Uterus (tissue), 4 donors: Measurements from ENCODE around the gene CFAP119. TPM values are rescaled to one million over a fixed set of nuclear protein-coding genes. Genes with fewer than 3 reads are reported as not detected.
A peak's percentile ranks its signal among the peaks of the same experiment; 100 is the strongest.

ENCODE experiments used
- DNase-seq, 2 donors: peaks; one replicate each; pipeline ENCODE4 v3.0.0-alpha.2; 2019 to 2020
- H3K27ac ChIP-seq, 2 donors: fragments of 200-600 bp; sonication (generic); 1 replicate in 1 of 2; 2 replicates in 1 of 2; pipeline ENCODE4 v1.5.1; 2016 to 2018
- H3K27me3 ChIP-seq, 2 donors: fragments of 200-600 bp; sonication (generic); one replicate each; pipeline ENCODE4 v1.5.1; 2018 to 2019; ENCODE audit warnings: control low read depth in 1 of 2
- H3K36me3 ChIP-seq, 2 donors: fragments of 200-600 bp; sonication (generic); one replicate each; pipeline ENCODE4 v1.5.1; 2019; ENCODE audit warnings: control low read depth in 1 of 2
- H3K4me1 ChIP-seq, 2 donors: fragments of 200-600 bp; sonication (generic); one replicate each; pipeline ENCODE4 v1.5.1; 2018 to 2019; ENCODE audit warnings: control low read depth in 1 of 2
- H3K4me3 ChIP-seq, 2 donors: fragments of 200-600 bp; sonication (generic); 1 replicate in 1 of 2; 2 replicates in 1 of 2; pipeline ENCODE4 v1.5.1; 2018 to 2019; ENCODE audit warnings: mild to moderate bottlenecking in 1 of 2
- H3K9me3 ChIP-seq, 2 donors: fragments of 200-600 bp; sonication (generic); one replicate each; pipeline ENCODE4 v1.5.1; 2019; ENCODE audit warnings: control low read depth in 1 of 2
- POLR2A ChIP-seq, 2 donors: fragments of 450-650 bp; IDR thresholded peaks; one replicate each; pipeline ENCODE4 v1.6.1; 2016; ENCODE audit warnings: antibody characterized with exemption in 2 of 2, mild to moderate bottlenecking in 1 of 2, moderate library complexity in 1 of 2
- intact Hi-C: fragments of 100-400 bp; cut with DNase I; formaldehyde crosslinking; loops from one replicate; pipeline ENCODE4 v1.15.1; 2023; ENCODE audit warnings: low total_unique reads
- total RNA-seq, 4 donors: library from RNA; depleted of rRNA in 3 of 4; stranded (reverse); fragments of >200 nt in 3 of 4; gene quantifications; one replicate each; pipeline versions ENCODE4 v1.1.0 to v1.2.4, GENCODE V29; 2014 to 2023
- TF ChIP-seq, protein P1 (sequence below), 4 experiments: fragments of 200-600 bp in 2 of 4; fragments of 450-650 bp in 2 of 4; sonication (generic) in 2 of 4; IDR thresholded peaks; one replicate each; pipeline ENCODE4 v1.5.1; 2016 to 2019; ENCODE audit warnings: antibody characterized with exemption in 4 of 4, mild to moderate bottlenecking in 2 of 4, moderate library complexity in 1 of 4
- donor health status: DM: yes; HTN: yes; CAD: no.

Gene CFAP119
- total RNA-seq, 4 donors from 2014 or later: 4.1 to 9.1 TPM; not detected in 2

DNA sequence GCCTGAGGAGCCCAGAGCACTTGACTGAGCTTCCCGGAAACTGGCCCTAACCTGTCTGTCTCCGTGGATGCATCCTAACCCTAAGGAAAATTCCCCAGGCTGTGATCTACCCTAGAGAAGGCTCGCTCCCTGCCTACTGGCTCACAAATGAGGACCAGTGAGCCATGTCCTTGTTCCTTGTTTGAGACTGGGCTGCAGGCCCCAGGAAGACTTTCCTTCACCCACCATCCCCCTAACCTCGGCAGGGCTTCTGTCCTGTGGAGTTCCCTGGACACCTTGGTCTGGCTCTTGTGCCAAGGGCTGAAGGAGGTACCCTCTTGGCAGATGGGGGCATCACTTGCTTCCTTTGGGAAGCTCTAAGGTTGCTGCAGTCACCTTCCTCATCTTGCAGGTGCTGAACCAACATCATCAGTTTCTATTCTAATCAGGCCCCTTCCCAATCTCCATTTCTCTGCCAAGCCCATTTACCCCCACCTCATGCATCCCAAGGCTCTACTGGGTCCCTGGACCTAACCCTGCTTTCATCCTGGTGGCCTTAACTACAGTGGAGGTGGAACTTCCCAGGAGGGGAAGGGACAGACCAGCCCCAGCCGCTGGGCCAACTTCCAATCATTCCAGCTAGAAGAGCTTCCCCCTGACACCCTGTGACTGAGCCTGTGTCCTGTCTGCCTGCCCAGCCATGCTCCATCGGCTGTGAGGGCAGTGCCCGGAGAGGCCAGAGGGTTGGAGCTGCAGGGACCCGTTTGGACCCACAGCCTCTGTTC, 12.7 kb upstream of the CFAP119 start:
- Histone ChIP-seq H3K36me3 (no peaks in the 10 kb centered on the region), H3K27me3 (no peaks in the 10 kb centered on the region), H3K9me3 (no peaks in the 10 kb centered on the region), H3K4me1 (peaks cover 0 to 6% of the 10 kb centered on the region in 2 donors), H3K4me3 (peak overlapping the region; percentile 58 to 61), H3K27ac (peak overlapping the region; percentile 60 to 67)
- intact Hi-C loops: no loop called here
- DNase-seq: no peak
- TF ChIP-seq POLR2A (IDR thresholded peaks at IDR 0.05): no peak
- TF ChIP-seq, protein P1, sequence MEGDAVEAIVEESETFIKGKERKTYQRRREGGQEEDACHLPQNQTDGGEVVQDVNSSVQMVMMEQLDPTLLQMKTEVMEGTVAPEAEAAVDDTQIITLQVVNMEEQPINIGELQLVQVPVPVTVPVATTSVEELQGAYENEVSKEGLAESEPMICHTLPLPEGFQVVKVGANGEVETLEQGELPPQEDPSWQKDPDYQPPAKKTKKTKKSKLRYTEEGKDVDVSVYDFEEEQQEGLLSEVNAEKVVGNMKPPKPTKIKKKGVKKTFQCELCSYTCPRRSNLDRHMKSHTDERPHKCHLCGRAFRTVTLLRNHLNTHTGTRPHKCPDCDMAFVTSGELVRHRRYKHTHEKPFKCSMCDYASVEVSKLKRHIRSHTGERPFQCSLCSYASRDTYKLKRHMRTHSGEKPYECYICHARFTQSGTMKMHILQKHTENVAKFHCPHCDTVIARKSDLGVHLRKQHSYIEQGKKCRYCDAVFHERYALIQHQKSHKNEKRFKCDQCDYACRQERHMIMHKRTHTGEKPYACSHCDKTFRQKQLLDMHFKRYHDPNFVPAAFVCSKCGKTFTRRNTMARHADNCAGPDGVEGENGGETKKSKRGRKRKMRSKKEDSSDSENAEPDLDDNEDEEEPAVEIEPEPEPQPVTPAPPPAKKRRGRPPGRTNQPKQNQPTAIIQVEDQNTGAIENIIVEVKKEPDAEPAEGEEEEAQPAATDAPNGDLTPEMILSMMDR (IDR thresholded peaks at IDR 0.05): no peak

DNA sequence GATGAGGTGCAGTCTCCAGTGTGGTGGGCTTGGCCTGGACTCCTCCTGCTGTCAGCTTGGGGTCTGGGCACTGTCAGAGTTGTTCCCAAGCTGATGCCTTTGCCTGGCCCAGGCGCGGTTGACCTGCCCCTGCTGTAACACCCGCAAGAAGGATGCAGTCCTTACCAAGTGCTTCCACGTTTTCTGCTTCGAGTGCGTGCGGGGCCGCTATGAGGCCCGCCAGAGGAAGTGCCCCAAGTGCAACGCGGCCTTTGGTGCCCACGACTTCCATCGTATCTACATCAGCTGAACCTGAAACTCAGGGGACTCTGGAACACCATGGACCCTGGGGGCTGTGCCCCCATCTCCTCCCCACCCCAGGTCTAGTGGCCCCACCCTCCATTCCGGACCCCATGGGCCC, 12.0 kb upstream of the CFAP119 start:
- Histone ChIP-seq H3K27ac (no peak overlapping the region), H3K4me3 (no peak overlapping the region), H3K4me1 (peaks cover 0 to 6% of the 10 kb centered on the region in 2 donors), H3K36me3 (no peaks in the 10 kb centered on the region), H3K9me3 (no peaks in the 10 kb centered on the region), H3K27me3 (no peaks in the 10 kb centered on the region)
- no peak for TF ChIP-seq POLR2A (IDR thresholded peaks at IDR 0.05)
- TF ChIP-seq, protein P1 (IDR thresholded peaks at IDR 0.05): no peak
- no peak for DNase-seq
- intact Hi-C loops: no loop called here

DNA sequence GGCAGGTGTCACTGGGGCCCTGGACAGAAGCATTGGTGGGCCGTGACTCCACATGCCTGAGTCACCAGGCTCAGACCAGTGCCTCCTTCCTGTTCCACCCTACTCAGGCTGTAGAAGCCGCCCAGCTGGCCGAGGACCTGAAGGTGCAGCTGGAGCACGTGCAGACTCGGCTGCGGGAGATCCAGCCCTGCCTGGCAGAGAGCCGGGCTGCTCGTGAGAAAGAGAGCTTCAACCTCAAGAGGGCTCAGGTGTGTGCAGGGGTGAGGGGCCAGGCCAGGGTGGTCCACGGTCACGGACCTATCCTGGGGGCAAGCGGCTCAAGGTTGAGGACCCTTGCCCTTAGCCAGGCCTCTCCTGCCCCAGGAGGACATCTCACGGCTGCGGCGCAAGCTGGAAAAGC, 9.9 kb upstream of the CFAP119 start:
- Histone ChIP-seq H3K36me3 (no peaks in the 10 kb centered on the region), H3K27me3 (no peaks in the 10 kb centered on the region), H3K9me3 (no peaks in the 10 kb centered on the region), H3K4me1 (peaks cover 0 to 5% of the 10 kb centered on the region in 2 donors), H3K4me3 (no peak overlapping the region), H3K27ac (no peak overlapping the region)
- intact Hi-C loops: no loop called here
- TF ChIP-seq POLR2A (IDR thresholded peaks at IDR 0.05): no peak
- TF ChIP-seq, protein P1 (IDR thresholded peaks at IDR 0.05): no peak
- DNase-seq: no peak

DNA sequence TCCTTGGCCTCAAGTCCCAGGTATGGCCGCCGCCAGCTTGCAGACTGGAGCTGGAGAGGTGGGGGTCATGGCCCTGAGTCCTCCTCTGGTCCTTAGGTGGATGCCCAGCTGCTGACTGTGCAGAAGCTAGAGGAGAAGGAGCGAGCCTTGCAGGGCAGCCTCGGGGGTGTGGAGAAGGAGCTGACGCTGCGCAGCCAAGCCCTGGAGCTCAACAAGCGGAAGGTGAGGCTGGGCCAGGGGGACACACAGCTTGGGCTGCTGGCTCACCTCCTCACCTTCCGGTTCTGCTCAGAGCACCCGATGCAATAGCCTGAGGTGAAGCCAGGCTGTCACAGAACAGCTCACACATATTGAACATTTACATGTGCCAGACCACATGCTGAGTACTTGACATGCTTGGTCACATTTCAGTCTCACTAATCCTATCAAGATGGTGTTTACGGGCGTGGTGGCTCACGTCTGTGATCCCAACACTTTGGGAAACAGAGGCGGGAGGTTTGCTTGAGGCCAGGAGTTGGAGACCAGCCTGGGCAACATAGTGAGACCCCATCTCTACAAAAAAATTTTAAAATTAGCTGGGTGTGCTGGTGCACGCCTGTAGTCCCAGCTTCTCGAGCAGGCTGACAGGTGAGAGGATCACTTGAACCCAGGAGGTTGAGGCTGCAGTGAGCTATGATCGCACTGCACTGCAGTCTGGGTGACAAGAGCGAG, 7.7 kb upstream of the CFAP119 start:
- Histone ChIP-seq H3K4me3 (no peak overlapping the region), H3K4me1 (no peaks in the 10 kb centered on the region), H3K27me3 (no peaks in the 10 kb centered on the region), H3K36me3 (no peaks in the 10 kb centered on the region), H3K9me3 (no peaks in the 10 kb centered on the region), H3K27ac (no peak overlapping the region)
- intact Hi-C loops: no loop called here
- no peak for DNase-seq
- TF ChIP-seq POLR2A (IDR thresholded peaks at IDR 0.05): no peak
- TF ChIP-seq, protein P1 (IDR thresholded peaks at IDR 0.05): no peak

DNA sequence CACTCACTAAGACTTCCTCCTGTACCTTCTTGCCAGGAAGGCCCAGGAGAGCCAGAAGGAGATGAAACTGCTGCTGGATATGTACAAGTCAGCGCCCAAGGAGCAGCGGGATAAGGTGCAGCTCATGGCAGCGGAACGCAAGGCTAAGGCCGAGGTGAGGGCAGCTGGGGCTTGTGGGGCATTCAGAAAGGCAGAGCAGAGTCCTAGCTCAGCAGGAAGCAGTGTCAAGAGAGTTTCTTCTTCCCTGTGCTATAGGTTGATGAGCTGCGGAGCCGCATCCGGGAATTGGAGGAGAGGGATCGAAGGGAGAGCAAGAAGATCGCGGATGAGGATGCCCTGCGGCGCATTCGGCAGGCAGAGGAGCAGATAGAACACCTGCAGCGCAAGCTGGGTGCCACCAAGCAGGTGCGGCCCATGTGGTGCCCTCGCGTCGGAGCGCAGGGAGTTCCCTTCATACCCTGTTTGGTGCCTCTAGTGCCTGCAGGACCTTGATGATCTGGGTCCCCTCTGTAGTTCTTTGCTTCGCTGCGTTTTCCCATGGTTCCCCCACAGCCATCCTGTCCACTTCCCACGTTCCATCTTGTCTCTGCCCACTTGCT, 6.8 kb upstream of the CFAP119 start:
- Histone ChIP-seq H3K36me3 (no peaks in the 10 kb centered on the region), H3K27ac (no peak overlapping the region), H3K9me3 (no peaks in the 10 kb centered on the region), H3K4me3 (no peak overlapping the region), H3K4me1 (peaks cover 0 to 6% of the 10 kb centered on the region in 2 donors), H3K27me3 (no peaks in the 10 kb centered on the region)
- no peak for DNase-seq
- TF ChIP-seq POLR2A (IDR thresholded peaks at IDR 0.05): no peak
- TF ChIP-seq, protein P1 (IDR thresholded peaks at IDR 0.05): no peak
- intact Hi-C loops: no loop called here
